Brain microvascular endothelial cell (primary cell): ENCODE measurements around the gene ERCC6L.
A peak's percentile ranks its signal among the peaks of the same experiment; 100 is the strongest.

ENCODE experiments used
- DNase-seq: peaks from one replicate; pipeline ENCODE4 v3.0.0-alpha.2; 2020
- H3K27ac ChIP-seq: fragments of 250-450 bp; sonication (Bioruptor Pico); 2 replicates; pipeline ENCODE4 v1.5.1; 2020; ENCODE audit warnings: mild to moderate bottlenecking, moderate library complexity
- H3K27me3 ChIP-seq: fragments of 250-450 bp; sonication (Bioruptor Pico); replicated peaks from 2 replicates; pipeline ENCODE4 v1.5.1; 2020; ENCODE audit warnings: mild to moderate bottlenecking
- H3K36me3 ChIP-seq: fragments of 250-450 bp; sonication (Bioruptor Pico); replicated peaks from 2 replicates; pipeline ENCODE4 v1.5.1; 2020; ENCODE audit warnings: mild to moderate bottlenecking
- H3K4me3 ChIP-seq: 2 replicates; pipeline ENCODE4 v1.5.1; 2011; ENCODE audit warnings: low read depth, mild to moderate bottlenecking, control low read depth, low read length, moderate library complexity
- in situ Hi-C: cut with HindIII; loops from 2 replicates; pipeline ENCODE4 v1.10.0; 2017; ENCODE audit warnings: low sequenced_read_pairs, low pct_ligation_motif_present
- TF ChIP-seq, protein P1 (sequence below): IDR thresholded peaks from 2 replicates; pipeline ENCODE4 v1.5.1; 2011; ENCODE audit warnings: low read depth, mild to moderate bottlenecking, moderate library complexity, low read length, control low read depth, inconsistent platforms; ENCODE audit errors: missing control alignments

Gene ERCC6L

DNA sequence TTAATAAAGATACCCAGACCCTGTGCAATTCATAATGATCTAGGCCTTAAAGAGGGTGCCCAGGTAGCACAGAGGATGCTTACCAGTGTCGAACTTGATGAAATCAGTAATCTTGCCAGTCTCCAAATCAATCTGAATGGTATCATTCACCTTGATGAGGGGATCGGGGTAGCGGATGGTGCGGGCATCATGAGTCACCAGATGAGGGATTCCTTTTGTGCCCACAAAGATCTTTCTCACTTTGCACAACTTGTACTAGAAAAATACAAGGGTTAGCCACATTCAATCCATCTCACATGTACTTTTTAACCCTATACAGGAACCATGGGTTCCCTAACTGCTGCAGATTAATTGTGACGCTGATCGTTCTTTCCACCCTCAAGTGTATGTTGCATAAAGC lies 34.9 kb upstream of the ERCC6L start:
- peaks cover 64% of the 10 kb centered on the region for H3K36me3 ChIP-seq

DNA sequence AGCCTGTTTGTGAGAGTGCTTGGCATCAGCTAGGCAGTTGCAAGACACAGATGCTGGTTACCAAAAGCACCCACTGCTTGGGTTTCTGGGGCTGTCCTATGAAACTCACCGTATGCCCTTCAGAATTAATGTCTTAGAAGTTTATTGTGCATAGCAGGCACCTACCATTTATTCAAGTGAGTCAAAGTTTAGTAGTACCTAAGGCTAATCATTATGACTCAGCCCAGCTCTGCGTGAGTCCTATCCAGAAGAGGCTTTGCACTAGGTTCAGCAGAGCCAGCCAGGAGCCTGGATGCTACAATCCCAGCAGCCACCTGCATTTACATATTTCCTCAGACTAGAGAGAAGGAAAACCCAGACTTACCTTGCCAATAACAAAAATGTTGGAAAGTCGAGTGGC lies 34.0 kb upstream of the ERCC6L start:
- Histone ChIP-seq H3K27ac (no peak overlapping the region), H3K36me3 (peaks cover 71% of the 10 kb centered on the region), H3K27me3 (no peaks in the 10 kb centered on the region), H3K4me3 (no peak overlapping the region)
- in situ Hi-C loops, result no loop called here
- peak; percentile 47 for DNase-seq
- TF ChIP-seq, protein P1, sequence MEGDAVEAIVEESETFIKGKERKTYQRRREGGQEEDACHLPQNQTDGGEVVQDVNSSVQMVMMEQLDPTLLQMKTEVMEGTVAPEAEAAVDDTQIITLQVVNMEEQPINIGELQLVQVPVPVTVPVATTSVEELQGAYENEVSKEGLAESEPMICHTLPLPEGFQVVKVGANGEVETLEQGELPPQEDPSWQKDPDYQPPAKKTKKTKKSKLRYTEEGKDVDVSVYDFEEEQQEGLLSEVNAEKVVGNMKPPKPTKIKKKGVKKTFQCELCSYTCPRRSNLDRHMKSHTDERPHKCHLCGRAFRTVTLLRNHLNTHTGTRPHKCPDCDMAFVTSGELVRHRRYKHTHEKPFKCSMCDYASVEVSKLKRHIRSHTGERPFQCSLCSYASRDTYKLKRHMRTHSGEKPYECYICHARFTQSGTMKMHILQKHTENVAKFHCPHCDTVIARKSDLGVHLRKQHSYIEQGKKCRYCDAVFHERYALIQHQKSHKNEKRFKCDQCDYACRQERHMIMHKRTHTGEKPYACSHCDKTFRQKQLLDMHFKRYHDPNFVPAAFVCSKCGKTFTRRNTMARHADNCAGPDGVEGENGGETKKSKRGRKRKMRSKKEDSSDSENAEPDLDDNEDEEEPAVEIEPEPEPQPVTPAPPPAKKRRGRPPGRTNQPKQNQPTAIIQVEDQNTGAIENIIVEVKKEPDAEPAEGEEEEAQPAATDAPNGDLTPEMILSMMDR, result no peak

More for the DNA sequence above, 34.9 kb upstream of the ERCC6L start:
- no peaks in the 10 kb centered on the region for H3K27me3 ChIP-seq
- in situ Hi-C loops, result no loop called here
- H3K4me3 ChIP-seq, result peak overlapping the region; percentile 89
- H3K27ac ChIP-seq, result no peak overlapping the region
- DNase-seq, result no peak
- TF ChIP-seq, protein P1, result no peak

DNA sequence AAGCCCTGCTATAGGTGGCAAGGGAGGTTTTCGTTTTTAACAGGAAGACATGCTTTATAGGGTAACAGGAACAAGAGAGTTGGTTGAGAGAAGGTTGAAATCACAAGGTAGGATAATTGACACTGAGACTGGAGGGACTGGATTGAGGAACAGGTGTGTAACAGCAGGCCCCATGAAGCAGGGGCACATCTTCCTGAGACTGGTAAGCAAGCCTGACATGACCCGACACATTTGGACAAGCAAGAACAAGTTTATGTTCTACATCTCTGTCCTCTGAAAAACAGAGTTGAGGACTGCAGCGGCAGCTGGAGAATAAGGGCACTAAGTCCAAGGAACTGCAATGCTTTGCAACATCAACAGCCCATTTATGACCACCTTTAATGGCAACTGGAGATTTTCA lies 33.0 kb upstream of the ERCC6L start:
- Histone ChIP-seq H3K36me3 (peaks cover 80% of the 10 kb centered on the region), H3K27me3 (no peaks in the 10 kb centered on the region), H3K4me3 (no peak overlapping the region), H3K27ac (no peak overlapping the region)
- TF ChIP-seq, protein P1, result no peak
- in situ Hi-C loops, result no loop called here
- no peak for DNase-seq

DNA sequence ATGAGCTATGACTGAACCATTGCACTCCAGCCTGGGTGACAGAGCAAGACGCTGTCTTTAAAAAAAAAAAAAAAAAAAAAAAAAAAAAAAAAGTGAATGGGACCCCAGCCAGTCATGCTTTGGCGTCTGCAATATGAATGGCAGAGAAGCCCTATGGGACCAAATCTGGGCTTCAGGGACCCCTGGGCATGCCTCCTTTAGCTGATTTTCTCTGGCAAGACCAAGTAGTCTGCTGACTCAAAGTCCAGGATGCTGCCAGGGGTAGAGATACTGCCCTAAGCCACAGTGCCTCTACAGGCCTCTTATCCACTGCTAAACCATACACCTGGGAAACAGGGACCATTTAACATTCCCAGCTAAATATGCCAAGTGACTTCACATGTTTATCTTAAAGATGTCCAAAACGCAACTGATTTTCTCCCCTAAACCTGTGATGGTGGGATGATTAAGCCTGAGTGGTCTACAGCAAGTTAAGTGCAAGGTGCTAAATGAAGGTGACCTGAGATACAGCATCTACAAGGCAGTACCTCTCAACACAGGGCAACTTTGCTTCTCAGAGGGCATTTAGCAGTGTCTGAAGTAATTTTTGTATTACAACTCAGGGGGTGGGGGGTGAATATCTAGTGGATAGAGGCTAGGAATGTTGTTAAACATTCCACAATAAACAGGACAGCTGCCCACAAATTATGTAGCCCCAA lies 32.4 kb upstream of the ERCC6L start:
- in situ Hi-C loops, result no loop called here
- no peak for DNase-seq

DNA sequence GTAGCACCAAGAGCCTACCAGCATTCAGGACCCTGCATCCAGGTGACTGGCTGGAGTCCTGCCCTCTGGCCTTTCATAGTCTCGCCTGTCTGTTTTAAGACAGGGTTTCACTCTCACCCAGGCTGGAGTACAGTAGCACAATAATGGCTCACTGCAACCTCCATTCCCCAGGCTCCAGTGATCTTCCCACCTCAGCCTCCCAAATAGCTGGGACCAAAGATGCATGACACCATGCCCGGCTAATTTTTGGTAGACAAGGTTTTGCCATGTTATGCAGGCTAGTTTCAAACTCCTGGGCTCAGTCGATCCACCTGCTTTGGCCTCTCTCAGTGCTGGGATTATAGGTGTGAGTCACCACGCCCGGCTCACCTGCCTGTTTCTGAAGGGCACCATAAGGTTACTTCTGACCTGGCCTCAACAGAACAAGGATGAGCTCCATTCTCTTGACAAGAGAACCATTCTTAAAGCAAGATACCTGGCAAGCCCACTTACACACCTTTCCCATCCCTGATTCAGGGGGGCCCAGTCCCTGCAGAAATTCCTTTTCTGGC lies 31.6 kb upstream of the ERCC6L start:
- DNase-seq, result no peak
- Histone ChIP-seq H3K4me3 (no peak overlapping the region), H3K27ac (peak overlapping the region; percentile 89), H3K27me3 (no peaks in the 10 kb centered on the region), H3K36me3 (peaks cover 74% of the 10 kb centered on the region)
- in situ Hi-C loops, result no loop called here
- TF ChIP-seq, protein P1, result no peak

More for the DNA sequence above, 32.4 kb upstream of the ERCC6L start:
- H3K27ac ChIP-seq, result peak overlapping the region; percentile 7
- peaks cover 80% of the 10 kb centered on the region for H3K36me3 ChIP-seq
- H3K4me3 ChIP-seq, result no peak overlapping the region
- TF ChIP-seq, protein P1, result no peak
- no peaks in the 10 kb centered on the region for H3K27me3 ChIP-seq
